ENCODE data around the gene NUCB1.
A peak's percentile ranks its signal among the peaks of the same experiment; 100 is the strongest.

The NUCB1 gene

DNA sequence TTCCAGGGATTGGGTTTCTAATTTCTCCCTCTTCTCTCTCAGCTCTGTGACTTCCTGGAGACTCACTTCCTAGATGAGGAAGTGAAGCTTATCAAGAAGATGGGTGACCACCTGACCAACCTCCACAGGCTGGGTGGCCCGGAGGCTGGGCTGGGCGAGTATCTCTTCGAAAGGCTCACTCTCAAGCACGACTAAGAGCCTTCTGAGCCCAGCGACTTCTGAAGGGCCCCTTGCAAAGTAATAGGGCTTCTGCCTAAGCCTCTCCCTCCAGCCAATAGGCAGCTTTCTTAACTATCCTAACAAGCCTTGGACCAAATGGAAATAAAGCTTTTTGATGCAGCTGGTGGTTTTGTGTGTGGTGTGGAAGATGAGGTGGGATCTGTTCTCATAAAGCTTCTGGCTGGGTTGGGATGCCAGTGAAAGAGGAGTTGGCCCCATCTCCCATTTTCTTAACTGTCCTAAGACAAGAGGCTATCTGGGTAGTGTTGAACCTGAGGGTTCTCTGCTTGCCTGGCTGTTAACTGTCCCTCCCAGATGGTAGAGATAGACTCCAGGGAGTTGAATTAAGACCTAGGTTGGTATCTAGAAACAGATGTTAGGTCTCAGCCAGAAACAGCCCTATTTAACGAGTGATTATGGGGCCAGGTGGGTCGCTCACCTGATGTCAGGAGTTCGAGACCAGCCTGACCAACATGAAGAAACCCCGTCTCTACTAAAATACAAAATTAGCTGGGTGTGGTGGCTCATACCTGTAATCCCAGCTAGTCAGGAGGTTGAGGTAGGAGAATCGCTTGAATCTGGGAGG, 66.6 kb downstream of the NUCB1 start:
- DNase-seq (ENCODE audit: insufficient read length, low spot score), result no peak
- no peak for FAIRE-seq
- no peak for TF ChIP-seq TAF1 (IDR thresholded peaks at IDR 0.05; ENCODE audit: low read depth, low read length)
- TF ChIP-seq POLR2A (IDR thresholded peaks at IDR 0.05; ENCODE audit: low read depth, low read length), result no peak
- TF ChIP-seq POLR2AphosphoS5 (IDR thresholded peaks at IDR 0.05; ENCODE audit: low read depth, low read length), result 0 out of 2 replicates have a peak, but pooled peaks have one; percentile 10
- no peak for TF ChIP-seq PAX5 (IDR thresholded peaks at IDR 0.05; ENCODE audit: insufficient read depth, low read length, severe bottlenecking)
- peak; percentile 43; the same call in 1 of the 2 replicates for TF ChIP-seq POU2F2 (IDR thresholded peaks at IDR 0.05; ENCODE audit: low read depth, low read length)
- TF ChIP-seq SPI1 (IDR thresholded peaks at IDR 0.05; ENCODE audit: low read depth, low read length), result peak; percentile 59

DNA sequence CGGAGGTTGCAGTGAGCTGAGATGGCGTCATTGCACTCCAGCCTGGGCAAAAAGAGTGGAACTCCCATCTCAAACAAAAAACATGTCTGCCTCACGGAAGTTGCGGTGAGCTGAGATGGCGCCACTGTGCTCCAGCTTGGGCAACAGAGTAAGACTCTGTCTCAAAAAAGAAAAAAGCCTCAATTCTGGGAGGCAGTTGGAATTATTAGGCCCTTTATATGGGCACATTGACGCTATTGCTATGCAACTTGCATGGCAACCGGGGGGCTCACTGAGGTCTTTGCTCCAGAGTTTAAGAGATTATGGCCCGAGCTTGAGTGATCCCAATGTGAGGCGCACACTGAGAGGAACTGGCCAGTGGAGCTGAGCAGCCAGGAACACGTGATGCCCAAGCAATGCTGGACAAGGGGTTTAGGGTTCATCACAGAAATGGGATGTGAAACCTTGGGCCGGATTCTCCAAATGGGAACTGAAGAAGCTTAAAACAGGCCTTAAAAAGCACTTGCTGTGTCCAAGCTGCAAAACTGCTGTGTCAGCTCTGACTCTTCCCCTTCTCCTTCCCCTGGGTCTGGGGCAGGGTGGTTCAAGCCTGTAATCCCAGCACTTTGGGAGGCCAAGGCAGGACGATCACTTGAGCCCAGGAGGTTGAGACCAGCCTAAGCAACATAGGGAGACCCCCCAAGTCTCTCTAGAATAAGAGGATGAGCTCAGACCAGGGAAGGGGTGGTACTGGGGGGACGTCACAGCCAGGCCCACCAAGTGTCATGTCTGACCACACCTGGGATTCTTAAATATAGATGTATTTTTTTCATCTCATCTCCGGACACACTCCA, 67.5 kb downstream of the NUCB1 start:
- TF ChIP-seq SPI1 (IDR thresholded peaks at IDR 0.05; ENCODE audit: low read depth, low read length), result peak; percentile 84
- no peak for TF ChIP-seq PAX5 (IDR thresholded peaks at IDR 0.05; ENCODE audit: insufficient read depth, low read length, severe bottlenecking)
- peak; percentile 67 for TF ChIP-seq POLR2A (IDR thresholded peaks at IDR 0.05; ENCODE audit: low read depth, low read length)
- peak; percentile 20; the same call in 1 of the 2 replicates for TF ChIP-seq POU2F2 (IDR thresholded peaks at IDR 0.05; ENCODE audit: low read depth, low read length)
- TF ChIP-seq TAF1 (IDR thresholded peaks at IDR 0.05; ENCODE audit: low read depth, low read length), result no peak
- TF ChIP-seq POLR2AphosphoS5 (IDR thresholded peaks at IDR 0.05; ENCODE audit: low read depth, low read length), result peak; percentile 64
- DNase-seq (ENCODE audit: insufficient read length, low spot score) (no peak), FAIRE-seq (no peak)

DNA sequence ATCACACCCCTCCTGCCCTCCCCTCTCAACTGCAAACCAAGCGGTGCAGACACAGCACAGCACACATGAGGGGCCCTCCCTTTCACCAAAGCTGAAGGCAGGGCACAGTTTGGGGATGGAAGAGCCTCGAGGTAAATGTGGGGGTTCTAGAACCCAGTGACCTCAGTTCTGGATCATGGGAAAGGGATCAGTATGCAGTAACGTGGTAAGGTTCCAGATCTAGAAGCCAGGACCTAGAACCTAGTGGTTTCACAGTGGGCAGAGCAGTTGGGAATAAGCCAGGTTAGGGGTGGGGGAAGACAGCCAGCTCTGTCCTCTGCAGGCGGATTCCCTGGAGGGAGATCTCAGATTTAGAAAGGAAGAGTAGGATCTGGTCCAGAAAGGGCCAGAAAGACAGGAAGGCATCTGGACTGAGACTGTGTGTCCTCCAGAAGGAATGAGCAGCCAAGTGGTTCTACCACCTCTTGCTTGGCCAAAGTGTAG, 68.1 kb downstream of the NUCB1 start:
- no peak for DNase-seq (ENCODE audit: insufficient read length, low spot score)
- TF ChIP-seq POLR2A (IDR thresholded peaks at IDR 0.05; ENCODE audit: low read depth, low read length) (no peak), SPI1 (IDR thresholded peaks at IDR 0.05; ENCODE audit: low read depth, low read length) (no peak)
- no peak for FAIRE-seq

DNA sequence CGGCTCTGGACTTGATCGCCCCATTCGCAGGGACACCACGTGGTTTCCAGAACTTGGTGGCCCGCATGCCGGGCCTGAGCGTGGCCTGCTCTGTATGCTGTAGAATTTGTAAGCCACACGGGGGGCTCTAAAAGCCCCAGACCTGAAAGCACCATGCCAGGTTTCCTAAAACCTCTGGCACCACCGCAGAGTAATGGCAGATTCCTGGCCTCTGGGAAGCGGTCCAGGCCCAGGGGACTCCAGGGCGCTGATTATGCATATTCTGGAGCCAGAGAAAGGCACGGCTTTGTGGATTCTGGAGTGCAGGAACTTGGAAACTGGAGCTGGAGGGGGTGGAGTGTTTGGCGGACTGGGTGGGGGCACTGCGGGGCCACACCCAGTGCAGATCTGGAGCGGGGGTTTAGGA, 68.7 kb downstream of the NUCB1 start:
- TF ChIP-seq POLR2AphosphoS5 (IDR thresholded peaks at IDR 0.05; ENCODE audit: low read depth, low read length), result no peak
- no peak for TF ChIP-seq POLR2A (IDR thresholded peaks at IDR 0.05; ENCODE audit: low read depth, low read length)
- TF ChIP-seq SPI1 (IDR thresholded peaks at IDR 0.05; ENCODE audit: low read depth, low read length), result no peak
- TF ChIP-seq PAX5 (IDR thresholded peaks at IDR 0.05; ENCODE audit: insufficient read depth, low read length, severe bottlenecking), result no peak
- no peak for TF ChIP-seq TAF1 (IDR thresholded peaks at IDR 0.05; ENCODE audit: low read depth, low read length)
- no peak for TF ChIP-seq POU2F2 (IDR thresholded peaks at IDR 0.05; ENCODE audit: low read depth, low read length)
- no peak for FAIRE-seq

DNA sequence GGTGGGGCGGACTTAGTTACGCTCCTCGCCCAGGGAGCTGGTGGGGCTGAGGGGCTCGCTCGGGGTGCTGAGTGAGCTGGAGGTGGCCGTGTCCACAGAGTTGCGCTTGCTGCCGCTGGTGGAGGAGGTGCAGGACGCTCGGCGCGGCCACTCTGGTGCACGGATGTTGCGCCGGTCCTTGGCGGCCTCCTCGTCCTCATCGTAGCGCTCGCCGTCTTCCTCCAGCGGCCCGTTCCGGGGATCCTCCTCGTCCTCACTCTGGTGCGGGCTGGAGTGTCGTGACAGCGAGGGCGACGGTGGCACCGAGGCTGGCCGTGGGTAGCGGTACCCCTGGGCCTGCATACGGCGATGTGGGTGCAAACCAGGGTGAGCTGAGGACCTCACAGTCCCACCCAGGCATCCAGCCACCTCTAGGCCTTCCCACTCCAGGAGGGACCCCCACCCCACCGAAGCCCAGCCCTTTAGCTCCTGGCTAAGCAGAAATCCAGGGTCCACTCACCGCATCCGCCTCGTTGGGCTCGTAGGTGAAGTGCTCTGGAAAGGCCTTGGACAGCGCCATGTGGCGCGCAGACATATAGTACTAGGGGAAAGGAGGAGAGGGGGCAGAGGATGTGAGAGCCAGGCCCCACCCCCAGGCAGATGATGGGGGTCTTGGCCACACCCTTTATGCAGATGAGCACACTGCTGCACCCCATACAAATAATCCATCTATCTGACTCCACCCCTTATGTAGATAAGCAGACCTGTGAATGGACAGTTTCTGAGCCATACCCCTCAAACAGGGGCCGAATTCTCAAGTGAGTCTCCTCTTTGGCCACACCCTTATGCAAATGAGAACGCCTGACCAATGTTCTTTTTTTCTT, 69.4 kb downstream of the NUCB1 start:
- TF ChIP-seq POU2F2 (IDR thresholded peaks at IDR 0.05; ENCODE audit: low read depth, low read length), result peak; percentile 73; the same call in 1 of the 2 replicates
- no peak for TF ChIP-seq TAF1 (IDR thresholded peaks at IDR 0.05; ENCODE audit: low read depth, low read length)
- no peak for DNase-seq (ENCODE audit: insufficient read length, low spot score)

More for the DNA sequence above, 68.7 kb downstream of the NUCB1 start:
- DNase-seq (ENCODE audit: insufficient read length, low spot score), result no peak

DNA sequence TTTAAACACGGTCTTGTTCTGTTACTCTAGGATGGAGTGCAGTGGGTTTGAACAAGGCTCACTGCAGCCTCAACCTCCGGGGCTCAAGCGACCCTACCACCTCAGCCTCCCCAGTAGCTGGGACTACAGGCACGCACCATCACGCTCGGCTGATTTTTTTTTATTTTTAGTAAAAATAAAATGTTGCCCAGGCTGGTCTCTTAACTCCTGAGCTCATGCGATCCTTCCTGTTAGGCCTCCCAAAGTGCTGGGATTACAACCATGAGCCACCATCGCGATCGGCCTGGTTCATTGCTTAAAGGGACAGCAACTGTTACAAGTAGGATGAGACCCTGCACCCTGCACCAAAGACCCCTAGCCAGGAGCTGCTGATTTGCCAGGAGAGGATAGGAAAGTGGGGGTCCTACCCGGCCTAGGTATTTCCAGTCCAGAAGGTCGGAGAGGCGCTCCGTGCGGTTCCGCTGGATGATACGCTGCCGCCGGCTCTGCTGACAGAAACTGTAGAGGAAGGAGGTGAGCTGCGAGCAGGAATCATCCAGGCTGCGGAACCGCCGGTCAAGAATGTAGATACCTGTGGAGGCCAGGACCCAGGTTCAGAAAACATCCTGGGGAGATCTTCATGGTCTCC, 70.1 kb downstream of the NUCB1 start:
- DNase-seq (ENCODE audit: insufficient read length, low spot score) (no peak), FAIRE-seq (no peak)
- TF ChIP-seq POLR2AphosphoS5 (IDR thresholded peaks at IDR 0.05; ENCODE audit: low read depth, low read length) (no peak), POLR2A (IDR thresholded peaks at IDR 0.05; ENCODE audit: low read depth, low read length) (peak; percentile 46; the same call in 1 of the 2 replicates), SPI1 (IDR thresholded peaks at IDR 0.05; ENCODE audit: low read depth, low read length) (no peak)

More for the DNA sequence above, 69.4 kb downstream of the NUCB1 start:
- no peak for FAIRE-seq

DNA sequence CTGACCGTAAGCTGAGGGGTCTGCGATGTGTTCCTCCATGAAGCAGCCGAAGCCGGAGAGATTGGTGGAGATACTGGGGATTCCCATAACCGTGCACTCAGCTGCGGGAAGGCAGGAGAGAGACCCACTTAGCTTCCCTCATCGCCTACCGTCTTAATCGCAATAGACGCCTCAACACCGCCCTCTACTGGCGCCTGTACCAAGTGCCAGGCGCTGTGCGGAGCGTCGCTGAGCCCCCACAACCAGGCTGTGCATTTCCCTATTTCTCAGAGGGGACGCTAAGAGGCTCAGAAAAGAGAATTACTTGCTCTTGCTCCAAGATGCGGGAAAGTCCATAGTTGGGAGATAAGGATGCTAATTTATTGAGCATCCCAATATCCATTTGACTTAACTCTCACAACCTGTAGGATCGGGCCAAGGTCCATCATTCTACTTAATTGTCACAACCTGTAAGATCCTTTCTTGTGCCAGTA, 70.8 kb downstream of the NUCB1 start:
- FAIRE-seq (peak; percentile 87), DNase-seq (ENCODE audit: insufficient read length, low spot score) (peak; percentile 68)
- TF ChIP-seq PAX5 (IDR thresholded peaks at IDR 0.05; ENCODE audit: insufficient read depth, low read length, severe bottlenecking), result no peak
- no peak for TF ChIP-seq POLR2AphosphoS5 (IDR thresholded peaks at IDR 0.05; ENCODE audit: low read depth, low read length)
- TF ChIP-seq SPI1 (IDR thresholded peaks at IDR 0.05; ENCODE audit: low read depth, low read length), result peak; percentile 71
- TF ChIP-seq POLR2A (IDR thresholded peaks at IDR 0.05; ENCODE audit: low read depth, low read length), result no peak
- TF ChIP-seq POU2F2 (IDR thresholded peaks at IDR 0.05; ENCODE audit: low read depth, low read length), result no peak
- no peak for TF ChIP-seq TAF1 (IDR thresholded peaks at IDR 0.05; ENCODE audit: low read depth, low read length)

Measured in GM12891 (cell line).